IPS DF 6.9 (cell line): ENCODE data around the gene CYTH2.

ENCODE experiments used
- DNase-seq: peaks from one replicate; pipeline ENCODE4 v3.0.0-alpha.2; 2013; ENCODE audit warnings: low read depth, low spot score
- H3K27ac ChIP-seq: one replicate; pipeline ENCODE4 v1.5.1; 2013; ENCODE audit warnings: low read length, control low read depth
- H3K27me3 ChIP-seq: 2 replicates; pipeline ENCODE4 v1.6.1; 2013; ENCODE audit warnings: mild to moderate bottlenecking, low read length; ENCODE audit not compliant: control insufficient read depth, insufficient read depth
- H3K36me3 ChIP-seq: 2 replicates; pipeline ENCODE4 v1.6.1; 2013; ENCODE audit warnings: low read length; ENCODE audit not compliant: control insufficient read depth, insufficient read depth
- H3K4me1 ChIP-seq: 2 replicates; pipeline ENCODE4 v1.6.1; 2013; ENCODE audit warnings: low read length; ENCODE audit not compliant: control insufficient read depth, insufficient read depth
- H3K4me3 ChIP-seq: 2 replicates; pipeline ENCODE4 v1.5.1; 2013; ENCODE audit warnings: mild to moderate bottlenecking, low read length
- H3K9me3 ChIP-seq: 2 replicates; pipeline ENCODE4 v1.6.1; 2013; ENCODE audit warnings: low read length, inconsistent platforms; ENCODE audit not compliant: control insufficient read depth, insufficient read depth
- WGBS: extraction: QIAGEN DNeasy Blood & Tissue Kit; methylation state at CpG from one replicate; pipeline ENCODE4 v1.1.7; 2013; ENCODE audit warnings: mixed read lengths, missing lambda C conversion rate; ENCODE audit not compliant: insufficient read length, insufficient coverage; 5-methylcytosine and 5-hydroxymethylcytosine counted together

The CYTH2 gene

GRCh38 chr19:48443731-48444128 is 25.4 kb upstream of the CYTH2 start:
- Histone ChIP-seq H3K27me3 (no peaks in the 10 kb centered on the region), H3K9me3 (no peaks in the 10 kb centered on the region), H3K4me3 (no peak overlapping the region), H3K4me1 (peaks cover 3% of the 10 kb centered on the region), H3K27ac (no peak overlapping the region), H3K36me3 (peaks cover 7% of the 10 kb centered on the region)
- WGBS, result no CpG with 5 or more reads among the region's 45 CpGs
- no peak for DNase-seq

- H3K4me1 ChIP-seq, result peaks cover 3% of the 10 kb centered on the region
- no peak overlapping the region for H3K27ac ChIP-seq
- peaks cover 7% of the 10 kb centered on the region for H3K36me3 ChIP-seq
- H3K27me3 ChIP-seq, result no peaks in the 10 kb centered on the region
- DNase-seq, result no peak
- no CpG with 5 or more reads among the region's 38 CpGs for WGBS
- H3K9me3 ChIP-seq, result no peaks in the 10 kb centered on the region
- no peak overlapping the region for H3K4me3 ChIP-seq
Observed at GRCh38 chr19:48444129-48444935, 24.8 kb upstream of the CYTH2 start.

GRCh38 chr19:48444936-48445200 is 24.3 kb upstream of the CYTH2 start:
- Histone ChIP-seq H3K4me3 (no peak overlapping the region; the same call in 1 of the 2 replicates), H3K4me1 (peaks cover 3% of the 10 kb centered on the region), H3K9me3 (no peaks in the 10 kb centered on the region), H3K36me3 (peaks cover 10% of the 10 kb centered on the region), H3K27me3 (no peaks in the 10 kb centered on the region), H3K27ac (no peak overlapping the region)
- WGBS, result no CpG with 5 or more reads among the region's 3 CpGs
- DNase-seq, result no peak

GRCh38 chr19:48445256-48445605 is 23.9 kb upstream of the CYTH2 start:
- Histone ChIP-seq H3K4me1 (peaks cover 3% of the 10 kb centered on the region), H3K4me3 (peak overlapping the region; percentile 96; the same call in 1 of the 2 replicates), H3K27ac (no peak overlapping the region), H3K27me3 (no peaks in the 10 kb centered on the region), H3K36me3 (peaks cover 12% of the 10 kb centered on the region), H3K9me3 (no peaks in the 10 kb centered on the region)
- DNase-seq, result no peak
- no CpG with 5 or more reads among the region's 6 CpGs for WGBS

GRCh38 chr19:48445606-48446481 is 23.3 kb upstream of the CYTH2 start, which contains the start of gene GRWD1:
GRWD1 (plus strand) TSS chr19:48445983; CDS start chr19:48446006, 23 bp downstream.
- WGBS, result no CpG with 5 or more reads among the region's 61 CpGs
- no peaks in the 10 kb centered on the region for H3K9me3 ChIP-seq
- H3K4me3 ChIP-seq, result peak within 1 kb of the TSS; percentile 96
- H3K27ac ChIP-seq, result no peak within 1 kb of the TSS
- peaks cover 3% of the 10 kb centered on the region for H3K4me1 ChIP-seq
- DNase-seq, result peak; percentile 95
- peaks cover 18% of the 10 kb centered on the region for H3K36me3 ChIP-seq
- H3K27me3 ChIP-seq, result no peaks in the 10 kb centered on the region

- Histone ChIP-seq H3K27ac (no peak overlapping the region), H3K9me3 (no peaks in the 10 kb centered on the region), H3K27me3 (no peaks in the 10 kb centered on the region), H3K4me3 (peak overlapping the region; percentile 96; the same call in 1 of the 2 replicates), H3K4me1 (peaks cover 3% of the 10 kb centered on the region), H3K36me3 (peaks cover 23% of the 10 kb centered on the region)
- WGBS, result no CpG with 5 or more reads among the region's 7 CpGs
- no peak for DNase-seq
Observed at GRCh38 chr19:48446579-48446978, 22.6 kb upstream of the CYTH2 start.

- no peak for DNase-seq
- H3K27me3 ChIP-seq, result no peaks in the 10 kb centered on the region
- peaks cover 36% of the 10 kb centered on the region for H3K36me3 ChIP-seq
Observed at GRCh38 chr19:48448563-48448962, 20.6 kb upstream of the CYTH2 start.

GRCh38 chr19:48450441-48450840 is 18.7 kb upstream of the CYTH2 start:
- no CpG with 5 or more reads among the region's 23 CpGs for WGBS
- Histone ChIP-seq H3K27me3 (no peaks in the 10 kb centered on the region), H3K4me3 (no peak overlapping the region), H3K9me3 (no peaks in the 10 kb centered on the region), H3K27ac (no peak overlapping the region), H3K36me3 (peaks cover 47% of the 10 kb centered on the region), H3K4me1 (no peaks in the 10 kb centered on the region; the same call in 1 of the 2 replicates)
- no peak for DNase-seq

More at GRCh38 chr19:48448563-48448962, 20.6 kb upstream of the CYTH2 start:
- no peak overlapping the region for H3K4me3 ChIP-seq
- no peaks in the 10 kb centered on the region for H3K9me3 ChIP-seq
- peaks cover 2% of the 10 kb centered on the region for H3K4me1 ChIP-seq
- no peak overlapping the region for H3K27ac ChIP-seq
- WGBS, result no CpG with 5 or more reads among the region's 4 CpGs

GRCh38 chr19:48450863-48451262 is 18.3 kb upstream of the CYTH2 start:
- no peak overlapping the region for H3K27ac ChIP-seq
- no peaks in the 10 kb centered on the region for H3K9me3 ChIP-seq
- no CpG with 5 or more reads among the region's 15 CpGs for WGBS
- peaks cover 50% of the 10 kb centered on the region for H3K36me3 ChIP-seq
- H3K4me3 ChIP-seq, result no peak overlapping the region
- H3K4me1 ChIP-seq, result no peaks in the 10 kb centered on the region; the same call in 1 of the 2 replicates
- DNase-seq, result no peak
- no peaks in the 10 kb centered on the region for H3K27me3 ChIP-seq

GRCh38 chr19:48451624-48452023 is 17.5 kb upstream of the CYTH2 start:
- H3K4me1 ChIP-seq, result no peaks in the 10 kb centered on the region; the same call in 1 of the 2 replicates
- no CpG with 5 or more reads among the region's 12 CpGs for WGBS
- no peaks in the 10 kb centered on the region for H3K9me3 ChIP-seq
- H3K27ac ChIP-seq, result no peak overlapping the region
- peaks cover 55% of the 10 kb centered on the region for H3K36me3 ChIP-seq
- no peak overlapping the region for H3K4me3 ChIP-seq
- DNase-seq, result no peak
- no peaks in the 10 kb centered on the region for H3K27me3 ChIP-seq
